GM15510 (cell line): Measurements from ENCODE around the gene GULP1.

Source experiments
- POLR2A ChIP-seq: IDR thresholded peaks from 3 replicates; pipeline ENCODE4 v1.6.1; 2011; ENCODE audit warnings: borderline replicate concordance; ENCODE audit not compliant: insufficient read length; ENCODE audit errors: extremely low read depth

Gene GULP1

DNA sequence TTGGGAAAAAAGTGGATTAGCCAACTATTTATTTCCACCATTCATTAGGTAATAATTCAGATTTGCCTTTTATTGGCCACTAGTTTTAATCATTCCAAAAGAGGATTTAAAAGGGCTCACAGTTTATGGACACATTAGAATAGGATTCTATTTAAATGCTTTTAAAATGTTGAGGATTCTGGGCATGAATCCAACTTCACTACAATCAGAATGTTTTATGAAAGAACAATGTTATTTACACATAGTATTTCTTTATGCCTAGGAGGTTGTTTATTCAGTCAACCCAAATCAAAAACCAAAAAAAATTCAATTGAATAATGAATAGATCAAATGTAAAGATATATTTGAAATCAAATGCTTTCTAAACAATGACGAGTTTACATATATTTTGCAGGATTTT, 232.2 kb downstream of the GULP1 start:
- TF ChIP-seq POLR2A, result no peak

DNA sequence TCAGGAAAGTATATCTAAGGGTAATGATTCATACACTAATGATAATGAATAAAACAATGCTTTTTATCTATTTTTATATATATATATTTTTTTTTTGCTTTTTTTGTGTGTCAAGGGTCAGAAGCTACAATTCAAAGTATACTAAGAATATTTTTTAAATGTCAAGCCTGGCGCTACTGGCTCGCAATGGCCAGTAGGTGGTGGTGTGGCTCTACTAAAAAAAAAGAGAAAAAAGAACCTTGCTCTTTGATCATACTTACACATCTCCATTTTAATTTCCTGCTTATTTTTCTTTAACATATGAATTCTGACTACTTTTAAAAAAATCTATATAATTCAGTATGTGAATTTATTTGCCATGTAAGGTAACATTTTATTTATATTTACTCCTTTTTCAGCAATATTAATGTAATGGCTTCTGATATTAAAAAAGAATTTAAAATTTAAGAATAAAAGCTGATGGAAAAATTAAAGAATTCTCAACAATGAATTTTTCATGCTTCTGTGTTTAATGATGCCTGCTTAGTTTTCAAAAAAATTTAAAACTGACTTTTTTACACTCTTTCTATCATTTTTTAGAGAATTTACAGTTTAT, 232.9 kb downstream of the GULP1 start:
- no peak for TF ChIP-seq POLR2A

DNA sequence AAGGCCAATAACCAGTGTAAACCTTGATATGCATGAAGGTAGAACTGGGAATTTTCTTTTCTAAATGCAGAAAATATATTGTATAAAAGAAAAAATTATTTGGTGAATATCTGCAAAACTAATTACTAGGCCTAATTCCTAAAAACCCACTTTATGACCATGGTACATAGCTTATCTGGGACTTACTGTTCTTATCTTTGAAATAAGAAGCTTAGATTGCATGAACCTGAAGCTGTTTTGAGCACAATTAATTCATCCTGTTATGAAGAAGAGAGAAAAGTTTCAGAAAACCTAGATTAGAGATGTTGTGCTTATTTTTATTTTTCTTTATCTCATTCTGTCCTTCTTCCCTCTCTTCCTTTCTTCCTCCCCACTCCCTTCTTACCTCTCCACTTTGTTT, 235.0 kb downstream of the GULP1 start:
- TF ChIP-seq POLR2A, result no peak

DNA sequence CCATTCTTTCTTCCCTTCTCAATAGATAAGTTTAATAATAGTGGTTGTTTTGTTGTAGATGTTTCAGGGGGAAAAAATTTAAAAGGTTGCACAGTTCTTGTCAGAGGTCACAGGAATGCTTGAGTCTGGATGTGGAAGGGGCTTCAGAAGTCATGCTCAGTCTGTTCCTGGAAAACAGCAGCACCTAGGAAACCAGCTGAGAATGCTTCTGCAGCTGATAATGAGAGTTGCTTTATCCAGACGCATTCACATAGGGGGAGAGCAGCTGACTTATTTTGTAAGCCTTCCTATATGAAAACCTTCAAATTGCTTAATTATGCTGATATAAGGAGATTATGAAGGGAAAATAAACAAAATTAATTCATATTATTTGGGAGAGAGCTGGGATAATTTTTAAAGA, 235.5 kb downstream of the GULP1 start:
- TF ChIP-seq POLR2A, result no peak

DNA sequence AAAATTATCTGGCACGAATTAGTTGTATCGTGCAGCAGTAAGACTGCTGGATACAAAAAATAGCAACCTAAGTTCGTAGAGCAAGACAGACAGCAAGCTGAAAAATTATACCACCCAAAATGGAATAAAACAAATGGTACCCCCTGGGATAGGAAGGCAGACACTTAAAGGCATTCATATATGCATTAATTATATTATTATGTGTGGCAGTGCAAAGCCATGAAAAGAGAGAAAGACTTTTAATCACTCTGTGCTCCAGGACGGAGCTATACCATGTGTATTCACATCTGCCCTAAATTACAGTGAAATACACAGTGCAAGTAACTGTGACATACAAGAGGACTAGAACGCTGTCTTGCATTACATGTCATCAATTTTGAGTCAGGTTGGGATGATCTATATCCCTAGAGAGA, 235.9 kb downstream of the GULP1 start:
- no peak for TF ChIP-seq POLR2A

DNA sequence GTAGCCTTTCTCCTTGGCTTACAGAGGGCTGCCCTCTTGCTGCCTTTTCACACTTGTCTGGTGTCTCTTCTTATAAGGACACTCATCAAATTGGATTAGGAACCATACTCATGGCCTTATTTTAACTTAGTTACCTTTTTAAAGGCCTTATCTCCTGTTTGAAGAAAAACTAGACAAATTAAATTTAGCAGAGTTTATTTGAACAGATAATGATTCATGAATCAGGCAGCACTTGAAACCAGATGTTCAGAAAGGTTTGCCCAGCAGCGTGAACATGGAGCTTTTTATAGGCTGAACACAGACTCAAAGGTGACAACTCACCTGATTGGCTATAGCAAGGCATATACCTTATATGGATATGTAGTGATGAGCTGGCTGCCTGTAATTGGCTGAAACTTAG, 238.0 kb downstream of the GULP1 start:
- TF ChIP-seq POLR2A, result no peak

DNA sequence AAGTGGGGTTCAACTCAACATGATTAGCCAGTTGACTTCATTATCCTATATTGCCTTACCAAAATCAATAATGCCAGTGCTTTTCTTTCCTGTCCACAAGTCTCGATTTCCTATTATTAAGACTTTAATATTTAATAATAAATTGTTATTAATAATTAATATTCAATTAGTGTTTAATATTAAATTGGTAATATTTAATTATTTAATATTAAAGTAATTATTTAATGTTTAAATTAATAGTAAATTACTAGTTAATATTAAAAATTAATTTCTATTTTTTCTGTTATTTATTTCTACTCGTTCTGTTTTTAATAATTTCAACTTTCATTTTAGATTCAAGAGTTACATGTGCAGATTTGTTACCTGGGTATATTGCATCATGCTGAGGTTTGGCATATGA, 243.2 kb downstream of the GULP1 start:
- no peak for TF ChIP-seq POLR2A

DNA sequence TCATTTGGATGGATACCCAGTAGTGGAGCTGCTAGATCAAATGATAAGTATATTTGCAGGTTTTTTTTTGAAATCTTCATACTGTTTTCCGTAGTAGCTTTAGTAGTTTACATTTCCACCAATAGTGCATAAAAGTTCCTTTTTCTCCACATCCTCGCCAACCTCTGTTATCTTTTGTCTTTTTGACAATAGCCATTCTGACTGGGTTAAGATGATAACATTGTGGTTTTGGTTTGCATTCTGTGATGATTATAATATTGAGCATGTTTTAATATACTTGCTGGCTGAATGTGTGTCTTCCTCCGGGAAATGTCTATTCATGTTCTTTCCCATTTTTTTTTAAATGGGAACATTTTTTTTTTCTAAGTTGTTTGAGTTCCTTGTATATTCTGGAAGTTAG, 260.0 kb downstream of the GULP1 start:
- no peak for TF ChIP-seq POLR2A

DNA sequence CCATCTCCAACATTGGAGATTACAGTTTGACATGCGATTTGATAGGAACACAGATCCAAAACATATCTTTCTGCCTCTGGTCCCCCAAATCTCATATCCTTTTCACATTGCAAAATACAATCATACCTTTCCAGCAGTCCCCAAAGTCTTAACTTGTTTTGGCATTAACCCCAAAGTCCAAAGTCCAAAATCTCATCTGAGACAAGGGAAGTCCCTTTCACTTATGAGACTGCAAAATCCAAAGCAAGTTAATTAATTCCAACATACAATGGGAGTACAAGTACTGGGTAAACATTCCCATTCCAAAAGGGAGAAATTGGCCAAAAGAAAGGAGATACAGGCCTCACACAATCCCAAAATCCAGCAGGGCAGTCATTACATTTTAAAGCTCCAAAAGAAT, 265.4 kb downstream of the GULP1 start:
- no peak for TF ChIP-seq POLR2A

DNA sequence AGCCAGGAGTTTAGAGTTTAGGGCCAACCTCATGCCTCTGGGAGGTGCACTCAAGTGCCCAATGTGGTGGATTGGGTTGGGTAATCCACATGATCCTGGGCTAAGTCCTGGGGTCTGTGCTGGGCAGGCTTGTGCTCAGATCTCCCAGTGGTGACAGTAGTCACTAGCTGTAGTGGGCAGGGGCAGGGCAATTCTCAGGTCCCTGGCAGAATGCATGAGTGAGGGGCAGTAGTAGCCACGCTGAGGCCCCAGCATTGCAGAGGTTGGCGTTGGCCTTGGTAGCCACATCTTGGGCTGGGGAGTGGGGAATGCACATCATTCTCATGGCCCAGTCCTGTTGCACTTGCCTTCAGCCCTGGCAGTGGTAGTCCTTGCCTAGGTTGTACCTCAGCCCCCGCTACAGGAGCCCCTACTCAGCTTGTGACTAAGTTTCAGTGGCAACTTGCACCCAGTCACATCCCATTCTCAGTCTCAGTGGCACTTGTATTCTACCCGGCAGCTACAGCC, 269.9 kb downstream of the GULP1 start:
- TF ChIP-seq POLR2A, result no peak

DNA sequence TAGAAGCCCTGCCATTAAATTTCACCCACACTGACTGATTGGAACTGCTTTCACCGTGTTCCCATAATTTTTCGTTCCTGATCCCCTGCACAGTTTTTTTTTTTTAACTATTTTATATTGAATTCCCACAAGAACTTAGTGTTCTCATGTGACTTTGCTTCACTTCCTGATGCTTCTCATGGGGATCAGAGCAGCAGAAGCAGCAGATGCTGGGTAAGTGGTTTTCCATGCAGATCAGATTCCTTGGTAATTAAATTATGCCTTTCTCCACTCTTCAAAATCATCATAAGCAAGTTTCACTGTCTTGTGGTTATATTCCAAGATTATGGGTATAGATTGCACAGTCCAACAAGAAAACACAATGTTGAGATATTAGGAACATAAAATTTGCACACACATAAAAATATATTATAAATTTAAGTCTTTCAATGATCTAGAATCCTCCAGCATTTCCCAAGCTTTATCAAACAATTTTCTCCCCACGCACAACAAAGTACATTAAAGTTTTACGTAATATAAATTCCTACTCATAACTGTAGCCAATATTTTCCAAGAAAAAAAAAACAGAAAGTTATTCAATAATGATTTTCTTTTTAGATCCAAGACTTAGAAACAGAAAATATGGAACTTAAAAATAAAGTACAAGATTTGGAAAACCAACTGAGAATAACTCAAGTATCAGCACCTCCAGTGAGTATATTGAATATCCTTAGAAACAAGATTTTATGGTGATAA, 277.9 kb downstream of the GULP1 start:
- TF ChIP-seq POLR2A, result no peak

DNA sequence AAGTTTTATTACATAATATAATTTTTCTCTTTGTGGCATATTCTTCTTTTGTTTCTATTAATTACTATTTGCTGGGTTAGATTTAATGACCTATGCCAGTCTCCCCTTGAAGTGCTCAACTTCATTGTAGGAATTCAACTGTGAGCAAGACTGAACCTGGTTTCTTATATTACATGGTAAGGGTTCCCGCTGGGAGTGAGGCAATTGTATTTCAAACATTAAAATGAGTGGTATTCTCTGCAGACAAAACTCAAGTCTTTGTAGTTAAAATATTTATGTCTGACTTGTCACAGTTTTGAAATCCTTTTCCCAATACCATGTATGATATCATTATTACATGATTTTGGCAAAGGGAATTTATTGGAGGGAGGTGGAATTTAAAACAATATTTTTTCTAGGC, 278.7 kb downstream of the GULP1 start:
- no peak for TF ChIP-seq POLR2A

DNA sequence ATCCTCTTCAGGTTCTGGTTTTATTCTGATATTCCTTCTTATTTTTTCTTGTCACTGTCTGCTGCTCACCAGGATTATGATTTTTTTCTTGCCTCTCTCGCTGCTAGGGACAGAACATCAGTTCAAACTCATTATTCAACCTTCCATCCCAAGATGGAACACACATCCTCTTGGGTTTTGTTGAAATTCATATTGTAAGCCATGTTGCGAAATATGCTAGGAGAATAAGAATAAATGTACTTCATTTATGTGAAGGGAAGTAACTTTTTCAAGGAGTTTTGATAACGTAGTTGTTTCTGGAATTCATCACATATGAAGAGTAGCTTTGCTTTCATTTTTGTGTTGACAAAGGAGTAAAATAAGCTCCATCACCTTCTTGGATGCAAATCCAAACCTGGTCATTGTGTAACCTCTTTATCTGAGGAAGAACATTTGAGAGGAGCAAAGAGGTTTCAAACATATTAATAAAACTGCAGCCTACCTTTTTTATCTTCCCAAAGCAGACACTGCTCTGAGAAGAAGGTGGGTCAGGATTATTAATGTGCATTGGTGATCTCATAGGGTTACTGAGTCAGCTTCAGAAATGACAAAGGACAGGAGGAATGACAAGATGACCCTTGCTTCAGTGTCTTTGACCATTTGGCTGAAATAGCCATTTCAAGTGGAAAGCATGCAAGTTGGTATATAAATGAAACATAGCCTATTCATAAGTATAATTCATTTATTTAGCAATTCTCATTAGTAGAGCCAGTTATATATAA, 280.0 kb downstream of the GULP1 start:
- no peak for TF ChIP-seq POLR2A

DNA sequence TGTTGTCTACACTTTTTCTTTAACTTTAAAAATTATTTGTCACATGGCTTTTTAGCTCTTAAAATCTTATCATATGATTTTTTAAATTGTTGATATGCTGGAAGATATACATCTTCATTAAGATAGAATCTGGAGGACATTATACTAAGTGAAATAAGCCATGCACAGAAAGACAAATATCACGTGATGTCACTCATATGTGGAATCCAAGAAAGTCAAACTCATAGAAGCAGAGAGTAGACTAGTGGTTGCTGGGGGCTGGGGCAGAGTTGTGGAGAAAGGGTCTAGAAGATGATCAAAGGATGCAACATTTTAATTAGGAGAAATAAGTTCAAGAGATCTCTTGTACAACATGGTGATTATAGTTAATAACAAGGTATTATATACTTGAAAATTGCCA, 280.9 kb downstream of the GULP1 start:
- no peak for TF ChIP-seq POLR2A

DNA sequence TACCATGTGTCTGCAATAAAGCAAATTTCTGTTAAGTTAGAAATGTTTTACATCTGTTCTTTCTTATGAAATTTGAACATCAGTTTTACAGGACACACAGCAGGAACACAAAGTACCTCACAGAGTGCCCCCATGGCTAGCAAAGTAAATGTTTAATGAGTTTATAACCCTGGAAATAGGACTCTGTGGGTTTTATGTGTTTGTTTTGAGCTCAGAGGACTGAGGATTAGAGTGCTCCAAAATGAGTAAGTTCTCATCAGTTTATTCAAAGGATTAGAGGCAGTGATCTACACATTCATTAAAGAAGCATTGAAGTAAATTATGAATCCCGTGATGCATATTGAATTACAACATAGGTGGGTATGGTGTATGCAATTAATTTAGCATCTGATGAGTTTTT, 281.8 kb downstream of the GULP1 start:
- no peak for TF ChIP-seq POLR2A

DNA sequence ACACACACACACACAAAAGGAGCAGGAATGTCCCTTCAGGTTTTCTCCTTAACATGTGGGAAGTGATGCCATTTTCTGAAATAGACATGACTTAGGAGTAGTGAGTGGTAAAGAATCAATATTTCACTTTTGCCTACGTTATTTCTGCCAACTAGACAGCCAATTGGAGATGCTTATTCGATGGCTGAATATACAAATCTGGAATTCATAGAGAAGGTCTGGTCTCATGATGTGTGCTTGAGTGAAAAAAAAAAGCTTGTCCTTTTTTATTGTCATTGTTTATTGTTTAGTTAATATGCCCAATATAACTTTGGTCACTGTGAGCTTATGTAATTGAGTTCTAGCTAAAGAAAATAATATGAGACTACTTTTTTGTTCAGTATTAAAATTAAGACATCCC, 284.3 kb downstream of the GULP1 start:
- TF ChIP-seq POLR2A, result no peak

DNA sequence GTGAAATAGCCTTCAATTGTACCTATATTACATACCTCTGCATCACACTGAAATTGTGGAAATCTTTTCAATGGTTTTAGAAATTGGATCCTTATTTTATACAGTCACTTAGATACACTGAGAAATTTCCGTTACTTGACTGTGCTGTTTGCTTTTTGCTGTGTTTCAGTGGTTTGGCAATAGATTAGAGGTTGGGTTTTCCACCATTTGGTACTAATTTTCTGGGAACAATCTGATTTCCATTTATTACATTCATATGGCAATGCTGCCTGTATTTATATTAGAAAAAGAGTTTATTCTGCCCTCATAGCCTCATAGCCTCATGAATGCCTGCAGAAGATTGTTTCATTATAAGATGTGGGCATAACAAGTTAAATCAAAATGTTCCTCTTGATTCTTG, 285.0 kb downstream of the GULP1 start:
- no peak for TF ChIP-seq POLR2A

DNA sequence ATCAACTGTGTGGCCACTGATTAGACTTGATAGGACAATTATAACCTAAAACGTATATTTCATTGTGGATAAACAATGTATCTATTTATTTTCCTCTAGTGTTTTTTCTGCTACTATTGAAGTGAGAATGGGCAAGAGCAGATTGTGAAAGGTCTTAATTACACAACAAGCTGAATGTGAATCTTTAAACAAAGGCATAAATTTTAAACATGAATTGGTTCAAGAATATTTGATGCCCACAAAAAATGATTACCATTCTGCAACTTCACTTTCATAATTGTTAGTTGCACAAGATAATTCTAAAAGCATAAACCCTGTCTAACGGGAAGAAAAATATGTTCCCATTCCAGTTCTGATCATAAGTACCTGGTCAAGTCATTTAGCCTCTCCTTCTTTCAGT, 285.6 kb downstream of the GULP1 start:
- no peak for TF ChIP-seq POLR2A
